PC-9 (cell line): ENCODE measurements around the gene PHACTR1. TPM values are rescaled to one million over a fixed set of nuclear protein-coding genes. Genes with fewer than 3 reads are reported as not detected.

ENCODE experiments used
- BruUV-seq: library from RNA; stranded (reverse); fragments of 400-500 nt; replicated peaks from 2 replicates; lab custom pipeline; 2021; lab: Mats Ljungman, UMichigan
- CTCF ChIA-PET: fragments of 300-600 bp; sonication (Branson Sonifier 250); formaldehyde crosslinking; loops from one replicate; lab custom pipeline; 2022; ENCODE audit warnings: antibody characterized with exemption; lab: Charles Lee
- POLR2A ChIA-PET: fragments of 300-600 bp; sonication (Branson Sonifier 250); formaldehyde crosslinking; loops from one replicate; lab custom pipeline; 2022; ENCODE audit warnings: antibody characterized with exemption; ENCODE audit not compliant: unreplicated experiment; lab: Charles Lee
- DNase-seq, 2 experiments: peaks; one replicate each; pipeline versions ENCODE4 v3.0.0 to v3.0.0-alpha.2; 2015 to 2022; ENCODE audit warnings: mixed read lengths in 1 of 2
- H2AFZ ChIP-seq: fragments of 200-600 bp; sonication (generic); 2 replicates; pipeline ENCODE4 v1.8.1; 2017; ENCODE audit warnings: antibody characterized with exemption
- H3F3A ChIP-seq: fragments of 200-600 bp; sonication (generic); 2 replicates; pipeline ENCODE4 v1.8.1; 2017; ENCODE audit warnings: antibody characterized with exemption, mild to moderate bottlenecking, low read depth; ENCODE audit not compliant: insufficient read depth
- H3K27ac ChIP-seq: fragments of 200-600 bp; sonication (generic); 2 replicates; pipeline ENCODE4 v1.6.1; 2016; ENCODE audit warnings: mixed run types
- H3K27me3 ChIP-seq: fragments of 200-600 bp; sonication (generic); 2 replicates; pipeline ENCODE4 v1.6.1; 2016; ENCODE audit warnings: low read depth, mixed run types; ENCODE audit not compliant: insufficient read depth
- H3K36me3 ChIP-seq: fragments of 200-600 bp; sonication (generic); 2 replicates; pipeline ENCODE4 v1.6.1; 2016; ENCODE audit warnings: low read depth, mixed run types
- H3K4me1 ChIP-seq: fragments of 200-600 bp; sonication (generic); replicated peaks from 2 replicates; pipeline ENCODE4 v1.6.1; 2016; ENCODE audit warnings: mixed run types; ENCODE audit not compliant: insufficient read depth
- H3K4me2 ChIP-seq: fragments of 200-600 bp; sonication (generic); 2 replicates; pipeline ENCODE4 v1.6.1; 2017; ENCODE audit warnings: mixed run types
- H3K4me3 ChIP-seq: fragments of 200-600 bp; sonication (generic); 2 replicates; pipeline ENCODE4 v1.6.1; 2016; ENCODE audit warnings: mixed run types
- H3K79me2 ChIP-seq: fragments of 200-600 bp; sonication (generic); 2 replicates; pipeline ENCODE4 v1.6.1; 2017; ENCODE audit warnings: low read depth, mixed run types
- H3K9me2 ChIP-seq: fragments of 200-600 bp; sonication (generic); 2 replicates; pipeline ENCODE4 v1.8.1; 2017; ENCODE audit warnings: mild to moderate bottlenecking; ENCODE audit not compliant: insufficient read depth
- H3K9me3 ChIP-seq: fragments of 200-600 bp; sonication (generic); 2 replicates; pipeline ENCODE4 v1.8.1; 2016; ENCODE audit warnings: low read depth; ENCODE audit not compliant: insufficient read depth
- H4K20me1 ChIP-seq: fragments of 200-600 bp; sonication (generic); 2 replicates; pipeline ENCODE4 v1.8.1; 2017; ENCODE audit not compliant: insufficient read depth
- EZH2 ChIP-seq: fragments of 200-600 bp; sonication (generic); IDR thresholded peaks from 2 replicates; pipeline ENCODE4 v1.8.0; 2017; ENCODE audit warnings: antibody characterized with exemption, low read depth
- intact Hi-C: fragments of 100-400 bp; cut with micrococcal nuclease; formaldehyde crosslinking; loops from one replicate; pipeline ENCODE4 v1.10.0; 2022; ENCODE audit not compliant: unreplicated experiment
- total RNA-seq: library from RNA; stranded (reverse); gene quantifications from 2 replicates; pipeline ENCODE4 v1.2.3, GENCODE V29; 2021
- TF ChIP-seq, protein P1 (sequence below): fragments of 200-600 bp; sonication (generic); conservative IDR thresholded peaks from 2 replicates; pipeline ENCODE4 v1.6.1; 2017; ENCODE audit warnings: mixed run types, antibody characterized with exemption, mild to moderate bottlenecking, moderate library complexity

PHACTR1 gene
- total RNA-seq, 1 experiment from 2014 or later: not detected

GRCh38 chr6:13074415-13075140 is 358.0 kb downstream of the PHACTR1 start:
- Histone ChIP-seq H3K4me3 (no peak overlapping the region), H3K4me1 (no peaks in the 10 kb centered on the region), H4K20me1 (no peaks in the 10 kb centered on the region), H3K9me2 (no peaks in the 10 kb centered on the region), H3K27ac (no peak overlapping the region), H3K4me2 (no peak overlapping the region), H2AFZ (no peak overlapping the region), H3K36me3 (no peaks in the 10 kb centered on the region), H3F3A (no peaks in the 10 kb centered on the region), H3K27me3 (peaks cover 30% of the 10 kb centered on the region), H3K9me3 (no peaks in the 10 kb centered on the region), H3K79me2 (no peaks in the 10 kb centered on the region)
- no TSS peak for BruUV-seq
- no peak for DNase-seq
- ChIA-PET POLR2A (no interaction called here), CTCF (no interaction called here)
- intact Hi-C loops: no loop called here
- TF ChIP-seq, protein P1, sequence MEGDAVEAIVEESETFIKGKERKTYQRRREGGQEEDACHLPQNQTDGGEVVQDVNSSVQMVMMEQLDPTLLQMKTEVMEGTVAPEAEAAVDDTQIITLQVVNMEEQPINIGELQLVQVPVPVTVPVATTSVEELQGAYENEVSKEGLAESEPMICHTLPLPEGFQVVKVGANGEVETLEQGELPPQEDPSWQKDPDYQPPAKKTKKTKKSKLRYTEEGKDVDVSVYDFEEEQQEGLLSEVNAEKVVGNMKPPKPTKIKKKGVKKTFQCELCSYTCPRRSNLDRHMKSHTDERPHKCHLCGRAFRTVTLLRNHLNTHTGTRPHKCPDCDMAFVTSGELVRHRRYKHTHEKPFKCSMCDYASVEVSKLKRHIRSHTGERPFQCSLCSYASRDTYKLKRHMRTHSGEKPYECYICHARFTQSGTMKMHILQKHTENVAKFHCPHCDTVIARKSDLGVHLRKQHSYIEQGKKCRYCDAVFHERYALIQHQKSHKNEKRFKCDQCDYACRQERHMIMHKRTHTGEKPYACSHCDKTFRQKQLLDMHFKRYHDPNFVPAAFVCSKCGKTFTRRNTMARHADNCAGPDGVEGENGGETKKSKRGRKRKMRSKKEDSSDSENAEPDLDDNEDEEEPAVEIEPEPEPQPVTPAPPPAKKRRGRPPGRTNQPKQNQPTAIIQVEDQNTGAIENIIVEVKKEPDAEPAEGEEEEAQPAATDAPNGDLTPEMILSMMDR: no peak
- no peak for TF ChIP-seq EZH2

- POLR2A ChIA-PET: no interaction called here
- no TSS peak for BruUV-seq
Observed at GRCh38 chr6:13075141-13075845, 358.7 kb downstream of the PHACTR1 start.

DNA sequence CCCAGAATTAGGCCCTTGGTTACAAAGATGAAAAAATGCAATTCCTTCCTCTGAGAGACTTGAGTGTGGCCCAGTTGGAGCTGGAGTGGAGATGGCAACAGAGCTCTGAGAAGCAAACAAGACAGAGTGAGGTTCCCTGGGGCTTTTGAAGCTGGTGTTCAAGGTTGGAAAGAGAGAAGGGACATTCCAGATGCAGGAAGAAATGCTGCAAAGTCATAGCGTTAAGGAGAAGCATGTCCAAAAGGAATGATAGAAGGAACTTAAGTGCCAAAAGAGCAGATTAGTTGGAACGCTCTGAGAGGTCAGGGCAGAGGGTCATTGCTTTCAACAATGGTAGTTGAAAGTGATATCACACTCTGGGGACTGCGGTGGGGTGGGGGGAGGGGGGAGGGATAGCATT is 360.0 kb downstream of the PHACTR1 start:
- POLR2A ChIA-PET: no interaction called here
- H3K27me3 ChIP-seq: peaks cover 24% of the 10 kb centered on the region
- TF ChIP-seq, protein P1: no peak
- no peak for TF ChIP-seq EZH2

More at GRCh38 chr6:13075141-13075845, 358.7 kb downstream of the PHACTR1 start:
- TF ChIP-seq, protein P1: no peak
- no peak for TF ChIP-seq EZH2
- Histone ChIP-seq H3K4me3 (no peak overlapping the region), H3K79me2 (no peaks in the 10 kb centered on the region), H3K4me2 (no peak overlapping the region), H3K27me3 (peaks cover 30% of the 10 kb centered on the region), H2AFZ (no peak overlapping the region), H3F3A (no peaks in the 10 kb centered on the region), H3K4me1 (no peaks in the 10 kb centered on the region), H4K20me1 (no peaks in the 10 kb centered on the region), H3K27ac (no peak overlapping the region), H3K9me3 (no peaks in the 10 kb centered on the region), H3K36me3 (no peaks in the 10 kb centered on the region), H3K9me2 (no peaks in the 10 kb centered on the region)
- intact Hi-C loops: no loop called here
- no peak for DNase-seq
- CTCF ChIA-PET: no interaction called here

More for the DNA sequence above, 360.0 kb downstream of the PHACTR1 start:
- no TSS peak for BruUV-seq
- intact Hi-C loops: no loop called here
- CTCF ChIA-PET: no interaction called here
- Histone ChIP-seq H2AFZ (no peak overlapping the region), H3K9me3 (no peaks in the 10 kb centered on the region), H3K36me3 (no peaks in the 10 kb centered on the region), H3F3A (no peaks in the 10 kb centered on the region), H3K9me2 (no peaks in the 10 kb centered on the region), H3K79me2 (no peaks in the 10 kb centered on the region), H3K4me2 (no peak overlapping the region), H4K20me1 (no peaks in the 10 kb centered on the region), H3K4me1 (no peaks in the 10 kb centered on the region), H3K4me3 (no peak overlapping the region), H3K27ac (no peak overlapping the region)
- no peak for DNase-seq
